DMS153 treated with DMSO at 0.1 percent for 48 hours (cell line): ENCODE results near the gene PYHIN1.
A peak's percentile ranks its signal among the peaks of the same experiment; 100 is the strongest.

Experiments
- DNase-seq: peaks from one replicate; lab custom pipeline; 2025; ENCODE audit not compliant: unreplicated experiment; lab: John Stamatoyannopoulos, UW

Gene PYHIN1

GRCh38 chr1:159011751-159012150 lies 80.4 kb downstream of the PYHIN1 start:
- DNase-seq: no peak

- peak; percentile 40 for DNase-seq
Observed at GRCh38 chr1:159012495-159012894, 81.1 kb downstream of the PYHIN1 start.

GRCh38 chr1:159014003-159014571 lies 82.7 kb downstream of the PYHIN1 start:
- no peak for DNase-seq

GRCh38 chr1:159014851-159015250 lies 83.5 kb downstream of the PYHIN1 start:
- no peak for DNase-seq

GRCh38 chr1:159015440-159015909 lies 84.1 kb downstream of the PYHIN1 start:
- no peak for DNase-seq

GRCh38 chr1:159023723-159024122 lies 92.4 kb downstream of the PYHIN1 start:
- no peak for DNase-seq

- DNase-seq: no peak
Observed at GRCh38 chr1:159025043-159025442, 93.7 kb downstream of the PYHIN1 start.
